GM23338 (cell line): ENCODE data around the gene CHN2. TPM values are rescaled to one million over a fixed set of nuclear protein-coding genes. Genes with fewer than 3 reads are reported as not detected.

ENCODE experiments used
- ATAC-seq: fragments of 200-7000 bp; cut with Tn5 transposase; 3 replicates; pipeline ENCODE4 v1.9.1; 2020
- DNase-seq: peaks from one replicate; pipeline ENCODE4 v3.0.0-alpha.2; 2015; ENCODE audit warnings: low spot score
- H2AFZ ChIP-seq: fragments of 200-600 bp; sonication (generic); 2 replicates; pipeline ENCODE4 v1.8.0; 2016; ENCODE audit warnings: antibody characterized with exemption, mild to moderate bottlenecking, moderate library complexity
- H3F3A ChIP-seq: fragments of 200-600 bp; sonication (generic); replicated peaks from 2 replicates; pipeline ENCODE4 v1.8.0; 2017; ENCODE audit warnings: antibody characterized with exemption, mixed run types, low read depth
- H3K27ac ChIP-seq: fragments of 200-600 bp; sonication (generic); 2 replicates; pipeline ENCODE4 v1.6.1; 2016; ENCODE audit warnings: low read depth
- H3K27me3 ChIP-seq: fragments of 200-600 bp; sonication (generic); 2 replicates; pipeline ENCODE4 v1.8.0; 2016; ENCODE audit warnings: mild to moderate bottlenecking, mixed run types, moderate library complexity; ENCODE audit not compliant: insufficient read depth
- H3K36me3 ChIP-seq: fragments of 200-600 bp; sonication (generic); 2 replicates; pipeline ENCODE4 v1.8.0; 2016; ENCODE audit warnings: mild to moderate bottlenecking; ENCODE audit not compliant: insufficient read depth
- H3K4me1 ChIP-seq: fragments of 200-600 bp; sonication (generic); 2 replicates; pipeline ENCODE4 v1.8.0; 2016; ENCODE audit warnings: mild to moderate bottlenecking, moderate library complexity; ENCODE audit not compliant: insufficient read depth
- H3K4me2 ChIP-seq: fragments of 200-600 bp; sonication (generic); 2 replicates; pipeline ENCODE4 v1.7.1; 2017; ENCODE audit warnings: mixed run types
- H3K4me3 ChIP-seq: fragments of 200-600 bp; sonication (generic); 2 replicates; pipeline ENCODE4 v1.6.1; 2016; ENCODE audit warnings: mixed run types
- H3K79me2 ChIP-seq: fragments of 200-600 bp; sonication (generic); replicated peaks from 2 replicates; pipeline ENCODE4 v1.8.0; 2017; ENCODE audit warnings: mild to moderate bottlenecking; ENCODE audit not compliant: insufficient read depth
- H3K9me2 ChIP-seq: fragments of 200-600 bp; sonication (generic); 2 replicates; pipeline ENCODE4 v1.8.0; 2017; ENCODE audit not compliant: insufficient read depth
- H4K20me1 ChIP-seq: fragments of 200-600 bp; sonication (generic); replicated peaks from 2 replicates; pipeline ENCODE4 v1.8.0; 2017; ENCODE audit warnings: mild to moderate bottlenecking; ENCODE audit not compliant: insufficient read depth
- H3K27ac Mint-ChIP-seq: 2 replicates; pipeline ENCODE4 v1.8.0; 2020; ENCODE audit warnings: inconsistent platforms, mild to moderate bottlenecking, moderate library complexity, mixed read lengths
- H3K27me3 Mint-ChIP-seq: 3 replicates; pipeline ENCODE4 v1.8.0; 2022; ENCODE audit warnings: low read depth, mild to moderate bottlenecking, moderate library complexity, mixed read lengths, inconsistent platforms; ENCODE audit not compliant: insufficient read depth, poor library complexity
- H3K36me3 Mint-ChIP-seq: 3 replicates; pipeline ENCODE4 v1.8.0; 2021; ENCODE audit warnings: low read depth, mild to moderate bottlenecking, inconsistent platforms, moderate library complexity, mixed read lengths
- H3K4me1 Mint-ChIP-seq: 3 replicates; pipeline ENCODE4 v1.8.0; 2020; ENCODE audit warnings: mild to moderate bottlenecking, inconsistent platforms, mixed read lengths
- H3K4me3 Mint-ChIP-seq: 3 replicates; pipeline ENCODE4 v1.8.0; 2021; ENCODE audit warnings: moderate library complexity, mild to moderate bottlenecking, inconsistent platforms, mixed read lengths
- H3K9me3 Mint-ChIP-seq: 3 replicates; pipeline ENCODE4 v1.8.0; 2020; ENCODE audit warnings: moderate library complexity, mild to moderate bottlenecking, inconsistent platforms, mixed read lengths
- CREB1 ChIP-seq: fragments of 250-450 bp; sonication (Bioruptor Pico); IDR thresholded peaks from 2 replicates; pipeline ENCODE4 v1.5.0; 2020; ENCODE audit warnings: low read depth, mild to moderate bottlenecking, moderate library complexity
- EZH2 ChIP-seq: fragments of 200-600 bp; sonication (generic); IDR thresholded peaks from one replicate; pipeline ENCODE4 v1.8.0; 2017; ENCODE audit warnings: antibody characterized with exemption, mild to moderate bottlenecking, low read depth; ENCODE audit not compliant: unreplicated experiment
- EZH2phosphoT487 ChIP-seq: fragments of 200-600 bp; sonication (generic); IDR thresholded peaks from one replicate; pipeline ENCODE4 v1.8.1; 2018; ENCODE audit warnings: antibody characterized with exemption; ENCODE audit not compliant: unreplicated experiment
- JUNB ChIP-seq: IDR thresholded peaks from one replicate; pipeline ENCODE4 v1.6.1; 2016; ENCODE audit warnings: antibody characterized with exemption; ENCODE audit not compliant: unreplicated experiment
- NANOG ChIP-seq: IDR thresholded peaks from 2 replicates; pipeline ENCODE4 v1.6.1; 2016; ENCODE audit warnings: antibody characterized with exemption, borderline replicate concordance
- POLR2AphosphoS5 ChIP-seq: IDR thresholded peaks from 2 replicates; pipeline ENCODE4 v1.6.1; 2016; ENCODE audit warnings: antibody characterized with exemption, low read depth
- STAT1 ChIP-seq: IDR thresholded peaks from one replicate; pipeline ENCODE4 v1.6.1; 2016; ENCODE audit warnings: antibody characterized with exemption; ENCODE audit not compliant: unreplicated experiment
- ZNF114 ChIP-seq: fragments of 250-450 bp; sonication (Bioruptor Pico); IDR thresholded peaks from 2 replicates; pipeline ENCODE4 v1.5.0; 2020; ENCODE audit warnings: mild to moderate bottlenecking, moderate library complexity
- polyA plus RNA-seq: library from polyadenylated mRNA; unstranded; fragments of >200 nt; fragmentation: Nextera tagmentation; extraction: Ambion mirVana; gene quantifications from 2 replicates; pipeline ENCODE4 v1.2.1, GENCODE V29; 2016
- total RNA-seq: library from RNA; depleted of rRNA; stranded (reverse); fragments of >200 nt; shearing (Covaris generic); gene quantifications from 2 replicates; pipeline ENCODE4 v1.2.3, GENCODE V29; 2014
- TF ChIP-seq, protein P1 (sequence below): IDR thresholded peaks from one replicate; pipeline ENCODE4 v1.6.1; 2018; ENCODE audit warnings: antibody characterized with exemption; ENCODE audit not compliant: unreplicated experiment
- TF ChIP-seq, protein P2 (sequence below): fragments of 250-450 bp; sonication (Bioruptor Pico); IDR thresholded peaks from 2 replicates; pipeline ENCODE4 v1.5.0; 2020; ENCODE audit warnings: mild to moderate bottlenecking, moderate library complexity
- TF ChIP-seq, protein P3 (sequence below): IDR thresholded peaks from 2 replicates; pipeline ENCODE4 v1.6.1; 2016; ENCODE audit warnings: antibody characterized with exemption

The CHN2 gene
- total and polyA plus RNA-seq, 2 experiments from 2014 or later = 6.1 to 7.5 TPM

DNA sequence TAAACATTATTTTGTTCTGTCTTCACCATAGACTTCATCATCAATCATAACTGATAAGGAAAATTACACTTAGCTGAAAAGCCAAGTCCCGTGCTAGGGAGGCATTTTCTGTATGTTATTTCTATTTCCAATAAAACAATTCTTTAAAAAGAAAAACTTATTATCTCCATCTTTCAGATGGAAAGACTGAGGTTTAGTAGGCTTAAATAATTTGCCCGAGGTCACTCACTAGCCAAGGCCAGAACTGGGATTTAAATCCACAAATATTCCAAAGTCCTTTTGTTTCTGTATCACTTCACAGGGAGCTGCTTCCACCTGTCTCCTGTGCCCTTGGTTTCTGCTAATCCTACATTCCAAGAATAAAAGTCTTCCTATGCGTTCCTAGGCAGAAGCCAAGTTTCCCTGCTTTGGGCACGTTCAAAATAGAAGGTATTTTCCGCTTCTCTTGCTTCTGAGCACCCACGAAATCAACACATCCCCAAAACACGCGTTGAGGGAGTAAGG, 49.0 kb upstream of the CHN2 start (continued):
- TF ChIP-seq ZNF114 (CRISPR knock-in tag) (no peak), CREB1 (no peak), STAT1 (no peak), EZH2 (no peak), JUNB (no peak), NANOG (no peak), POLR2AphosphoS5 (no peak)
- TF ChIP-seq, protein P1, sequence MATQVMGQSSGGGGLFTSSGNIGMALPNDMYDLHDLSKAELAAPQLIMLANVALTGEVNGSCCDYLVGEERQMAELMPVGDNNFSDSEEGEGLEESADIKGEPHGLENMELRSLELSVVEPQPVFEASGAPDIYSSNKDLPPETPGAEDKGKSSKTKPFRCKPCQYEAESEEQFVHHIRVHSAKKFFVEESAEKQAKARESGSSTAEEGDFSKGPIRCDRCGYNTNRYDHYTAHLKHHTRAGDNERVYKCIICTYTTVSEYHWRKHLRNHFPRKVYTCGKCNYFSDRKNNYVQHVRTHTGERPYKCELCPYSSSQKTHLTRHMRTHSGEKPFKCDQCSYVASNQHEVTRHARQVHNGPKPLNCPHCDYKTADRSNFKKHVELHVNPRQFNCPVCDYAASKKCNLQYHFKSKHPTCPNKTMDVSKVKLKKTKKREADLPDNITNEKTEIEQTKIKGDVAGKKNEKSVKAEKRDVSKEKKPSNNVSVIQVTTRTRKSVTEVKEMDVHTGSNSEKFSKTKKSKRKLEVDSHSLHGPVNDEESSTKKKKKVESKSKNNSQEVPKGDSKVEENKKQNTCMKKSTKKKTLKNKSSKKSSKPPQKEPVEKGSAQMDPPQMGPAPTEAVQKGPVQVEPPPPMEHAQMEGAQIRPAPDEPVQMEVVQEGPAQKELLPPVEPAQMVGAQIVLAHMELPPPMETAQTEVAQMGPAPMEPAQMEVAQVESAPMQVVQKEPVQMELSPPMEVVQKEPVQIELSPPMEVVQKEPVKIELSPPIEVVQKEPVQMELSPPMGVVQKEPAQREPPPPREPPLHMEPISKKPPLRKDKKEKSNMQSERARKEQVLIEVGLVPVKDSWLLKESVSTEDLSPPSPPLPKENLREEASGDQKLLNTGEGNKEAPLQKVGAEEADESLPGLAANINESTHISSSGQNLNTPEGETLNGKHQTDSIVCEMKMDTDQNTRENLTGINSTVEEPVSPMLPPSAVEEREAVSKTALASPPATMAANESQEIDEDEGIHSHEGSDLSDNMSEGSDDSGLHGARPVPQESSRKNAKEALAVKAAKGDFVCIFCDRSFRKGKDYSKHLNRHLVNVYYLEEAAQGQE = no peak

DNA sequence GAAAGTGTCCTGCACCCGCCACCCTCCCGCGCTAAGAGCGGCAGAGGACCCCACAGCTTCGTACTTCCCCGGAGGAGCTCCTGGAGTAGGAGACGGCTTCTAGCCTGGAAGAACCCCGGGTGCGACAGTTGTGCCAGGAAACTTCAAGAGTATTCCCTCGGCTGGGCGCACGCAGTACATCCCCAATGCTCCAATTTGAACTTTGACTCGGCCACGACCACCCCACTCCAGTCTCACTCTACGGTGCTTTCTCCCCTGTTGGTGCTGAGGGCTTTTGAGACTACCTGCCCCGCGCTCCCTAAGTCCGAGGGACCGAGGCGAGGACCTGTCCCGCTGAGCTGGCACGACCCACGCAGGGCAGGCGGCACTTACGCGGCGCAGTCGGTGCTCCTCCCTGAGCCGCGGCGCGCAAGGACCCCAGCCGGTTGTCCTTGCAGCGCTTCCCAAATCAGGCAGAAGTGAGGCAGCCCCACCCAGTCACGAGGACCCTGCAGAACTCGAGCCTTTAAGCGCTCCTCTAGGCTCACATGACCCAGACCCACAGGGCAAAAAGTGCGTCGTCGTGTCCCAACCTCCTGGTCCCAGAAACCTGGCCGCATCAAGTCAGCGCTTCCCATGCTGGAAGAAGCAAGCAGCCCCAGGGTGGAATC, 48.4 kb upstream of the CHN2 start, which contains the start of gene CPVL:
CPVL (minus strand) TSS at position 481 of the 650 bp plus-strand sequence. CDS start 25,476 bp downstream, outside the sequence.
- no peaks in the 10 kb centered on the region for H4K20me1 ChIP-seq
- peak within 1 kb of the TSS; percentile 97 for H3K4me2 ChIP-seq
- peaks cover 13% of the 10 kb centered on the region for H3K4me1 ChIP-seq
- H3K4me3 Mint-ChIP-seq = peak within 1 kb of the TSS; percentile 97
- no peaks in the 10 kb centered on the region for H3K36me3 Mint-ChIP-seq
- H3K36me3 ChIP-seq = no peaks in the 10 kb centered on the region
- H3K27ac ChIP-seq = no peak within 1 kb of the TSS
- ATAC-seq (peak; percentile 94), DNase-seq (peak; percentile 76)
- no peaks in the 10 kb centered on the region for H3K79me2 ChIP-seq
- H3F3A ChIP-seq = no peaks in the 10 kb centered on the region
- H3K27me3 Mint-ChIP-seq = peaks cover 16% of the 10 kb centered on the region
- no peaks in the 10 kb centered on the region for H3K9me2 ChIP-seq
- H3K4me1 Mint-ChIP-seq = peaks cover 14% of the 10 kb centered on the region; the same call in 2 of the 3 replicates
- peak within 1 kb of the TSS; percentile 33; the same call in 1 of the 2 replicates for H3K27ac Mint-ChIP-seq
- H3K27me3 ChIP-seq = peaks cover 20% of the 10 kb centered on the region
- H3K4me3 ChIP-seq = peak within 1 kb of the TSS; percentile 88
- H3K9me3 Mint-ChIP-seq = no peaks in the 10 kb centered on the region
- peak within 1 kb of the TSS; percentile 99 for H2AFZ ChIP-seq
- TF ChIP-seq, protein P2, sequence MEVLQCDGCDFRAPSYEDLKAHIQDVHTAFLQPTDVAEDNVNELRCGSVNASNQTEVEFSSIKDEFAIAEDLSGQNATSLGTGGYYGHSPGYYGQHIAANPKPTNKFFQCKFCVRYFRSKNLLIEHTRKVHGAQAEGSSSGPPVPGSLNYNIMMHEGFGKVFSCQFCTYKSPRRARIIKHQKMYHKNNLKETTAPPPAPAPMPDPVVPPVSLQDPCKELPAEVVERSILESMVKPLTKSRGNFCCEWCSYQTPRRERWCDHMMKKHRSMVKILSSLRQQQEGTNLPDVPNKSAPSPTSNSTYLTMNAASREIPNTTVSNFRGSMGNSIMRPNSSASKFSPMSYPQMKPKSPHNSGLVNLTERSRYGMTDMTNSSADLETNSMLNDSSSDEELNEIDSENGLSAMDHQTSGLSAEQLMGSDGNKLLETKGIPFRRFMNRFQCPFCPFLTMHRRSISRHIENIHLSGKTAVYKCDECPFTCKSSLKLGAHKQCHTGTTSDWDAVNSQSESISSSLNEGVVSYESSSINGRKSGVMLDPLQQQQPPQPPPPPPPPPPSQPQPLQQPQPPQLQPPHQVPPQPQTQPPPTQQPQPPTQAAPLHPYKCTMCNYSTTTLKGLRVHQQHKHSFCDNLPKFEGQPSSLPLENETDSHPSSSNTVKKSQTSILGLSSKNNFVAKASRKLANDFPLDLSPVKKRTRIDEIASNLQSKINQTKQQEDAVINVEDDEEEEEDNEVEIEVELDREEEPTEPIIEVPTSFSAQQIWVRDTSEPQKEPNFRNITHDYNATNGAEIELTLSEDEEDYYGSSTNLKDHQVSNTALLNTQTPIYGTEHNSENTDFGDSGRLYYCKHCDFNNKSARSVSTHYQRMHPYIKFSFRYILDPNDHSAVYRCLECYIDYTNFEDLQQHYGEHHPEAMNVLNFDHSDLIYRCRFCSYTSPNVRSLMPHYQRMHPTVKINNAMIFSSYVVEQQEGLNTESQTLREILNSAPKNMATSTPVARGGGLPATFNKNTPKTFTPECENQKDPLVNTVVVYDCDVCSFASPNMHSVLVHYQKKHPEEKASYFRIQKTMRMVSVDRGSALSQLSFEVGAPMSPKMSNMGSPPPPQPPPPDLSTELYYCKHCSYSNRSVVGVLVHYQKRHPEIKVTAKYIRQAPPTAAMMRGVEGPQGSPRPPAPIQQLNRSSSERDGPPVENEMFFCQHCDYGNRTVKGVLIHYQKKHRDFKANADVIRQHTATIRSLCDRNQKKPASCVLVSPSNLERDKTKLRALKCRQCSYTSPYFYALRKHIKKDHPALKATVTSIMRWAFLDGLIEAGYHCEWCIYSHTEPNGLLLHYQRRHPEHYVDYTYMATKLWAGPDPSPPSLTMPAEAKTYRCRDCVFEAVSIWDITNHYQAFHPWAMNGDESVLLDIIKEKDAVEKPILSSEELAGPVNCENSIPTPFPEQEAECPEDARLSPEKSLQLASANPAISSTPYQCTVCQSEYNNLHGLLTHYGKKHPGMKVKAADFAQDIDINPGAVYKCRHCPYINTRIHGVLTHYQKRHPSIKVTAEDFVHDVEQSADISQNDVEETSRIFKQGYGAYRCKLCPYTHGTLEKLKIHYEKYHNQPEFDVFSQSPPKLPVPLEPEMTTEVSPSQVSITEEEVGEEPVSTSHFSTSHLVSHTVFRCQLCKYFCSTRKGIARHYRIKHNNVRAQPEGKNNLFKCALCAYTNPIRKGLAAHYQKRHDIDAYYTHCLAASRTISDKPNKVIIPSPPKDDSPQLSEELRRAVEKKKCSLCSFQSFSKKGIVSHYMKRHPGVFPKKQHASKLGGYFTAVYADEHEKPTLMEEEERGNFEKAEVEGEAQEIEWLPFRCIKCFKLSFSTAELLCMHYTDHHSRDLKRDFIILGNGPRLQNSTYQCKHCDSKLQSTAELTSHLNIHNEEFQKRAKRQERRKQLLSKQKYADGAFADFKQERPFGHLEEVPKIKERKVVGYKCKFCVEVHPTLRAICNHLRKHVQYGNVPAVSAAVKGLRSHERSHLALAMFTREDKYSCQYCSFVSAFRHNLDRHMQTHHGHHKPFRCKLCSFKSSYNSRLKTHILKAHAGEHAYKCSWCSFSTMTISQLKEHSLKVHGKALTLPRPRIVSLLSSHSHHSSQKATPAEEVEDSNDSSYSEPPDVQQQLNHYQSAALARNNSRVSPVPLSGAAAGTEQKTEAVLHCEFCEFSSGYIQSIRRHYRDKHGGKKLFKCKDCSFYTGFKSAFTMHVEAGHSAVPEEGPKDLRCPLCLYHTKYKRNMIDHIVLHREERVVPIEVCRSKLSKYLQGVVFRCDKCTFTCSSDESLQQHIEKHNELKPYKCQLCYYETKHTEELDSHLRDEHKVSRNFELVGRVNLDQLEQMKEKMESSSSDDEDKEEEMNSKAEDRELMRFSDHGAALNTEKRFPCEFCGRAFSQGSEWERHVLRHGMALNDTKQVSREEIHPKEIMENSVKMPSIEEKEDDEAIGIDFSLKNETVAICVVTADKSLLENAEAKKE (CRISPR knock-in tag) = no peak
- TF ChIP-seq EZH2 (no peak), NANOG (no peak), STAT1 (no peak), POLR2AphosphoS5 (peak; percentile 79), CREB1 (peak; percentile 10; the same call in 1 of the 2 replicates), EZH2phosphoT487 (no peak), JUNB (no peak)
- TF ChIP-seq, protein P3, sequence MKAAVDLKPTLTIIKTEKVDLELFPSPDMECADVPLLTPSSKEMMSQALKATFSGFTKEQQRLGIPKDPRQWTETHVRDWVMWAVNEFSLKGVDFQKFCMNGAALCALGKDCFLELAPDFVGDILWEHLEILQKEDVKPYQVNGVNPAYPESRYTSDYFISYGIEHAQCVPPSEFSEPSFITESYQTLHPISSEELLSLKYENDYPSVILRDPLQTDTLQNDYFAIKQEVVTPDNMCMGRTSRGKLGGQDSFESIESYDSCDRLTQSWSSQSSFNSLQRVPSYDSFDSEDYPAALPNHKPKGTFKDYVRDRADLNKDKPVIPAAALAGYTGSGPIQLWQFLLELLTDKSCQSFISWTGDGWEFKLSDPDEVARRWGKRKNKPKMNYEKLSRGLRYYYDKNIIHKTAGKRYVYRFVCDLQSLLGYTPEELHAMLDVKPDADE = no peak
